ENCODE results near the gene OLFML1.

Gene OLFML1

GRCh38 chr11:7485186-7486097 lies at the start of gene OLFML1:
Gene OLFML1 (plus strand): TSS chr11:7485506. CDS start chr11:7485876, 370 bp downstream.
- DNase-seq, result no peak

- DNase-seq, result no peak
Measured at GRCh38 chr11:7436146-7436545, 49.2 kb upstream of the OLFML1 start.

- DNase-seq, result peak; percentile 27 to 39
Measured at GRCh38 chr11:7436657-7437056, 48.6 kb upstream of the OLFML1 start.

- no peak for DNase-seq
Measured at GRCh38 chr11:7437696-7438095, 47.6 kb upstream of the OLFML1 start.

GRCh38 chr11:7439746-7440320 lies 45.5 kb upstream of the OLFML1 start:
- no peak for DNase-seq

- DNase-seq, result peak; percentile 63 to 64
Measured at GRCh38 chr11:7442588-7443215, 42.6 kb upstream of the OLFML1 start.

GRCh38 chr11:7444091-7444981 lies 41.0 kb upstream of the OLFML1 start:
- DNase-seq, result no peak

GRCh38 chr11:7445564-7445963 lies 39.7 kb upstream of the OLFML1 start:
- no peak for DNase-seq

- no peak for DNase-seq
Measured at GRCh38 chr11:7448201-7448600, 37.1 kb upstream of the OLFML1 start.

GRCh38 chr11:7449211-7449840 lies 36.0 kb upstream of the OLFML1 start:
- no peak for DNase-seq

GRCh38 chr11:7449841-7450214 lies 35.5 kb upstream of the OLFML1 start:
- DNase-seq, result no peak

- DNase-seq, result no peak
Measured at GRCh38 chr11:7450836-7451235, 34.5 kb upstream of the OLFML1 start.

GRCh38 chr11:7451520-7451919 lies 33.8 kb upstream of the OLFML1 start:
- DNase-seq, result no peak

GRCh38 chr11:7451952-7452494 lies 33.3 kb upstream of the OLFML1 start:
- no peak for DNase-seq

GRCh38 chr11:7454854-7455253 lies 30.5 kb upstream of the OLFML1 start:
- no peak for DNase-seq

- DNase-seq, result no peak
Measured at GRCh38 chr11:7457211-7457610, 28.1 kb upstream of the OLFML1 start.

- DNase-seq, result no peak
Measured at GRCh38 chr11:7462706-7463105, 22.6 kb upstream of the OLFML1 start.

- DNase-seq, result no peak
Measured at GRCh38 chr11:7467652-7468051, 17.7 kb upstream of the OLFML1 start.

- DNase-seq, result no peak
Measured at GRCh38 chr11:7469351-7469865, 15.9 kb upstream of the OLFML1 start.

GRCh38 chr11:7471071-7471470 lies 14.2 kb upstream of the OLFML1 start:
- no peak for DNase-seq

GRCh38 chr11:7473717-7474116 lies 11.6 kb upstream of the OLFML1 start:
- DNase-seq, result no peak

- no peak for DNase-seq
Measured at GRCh38 chr11:7480113-7480512, 5.2 kb upstream of the OLFML1 start.
